BLaER1 treated with 17β-estradiol and CSF1 and Interleukin-3, amounts not matched to agents 10 nM and 100 nM (cell line): ENCODE results near the gene SH3RF2.
"Not testable (repeated sequence)": the region's sequence is repeated elsewhere in the genome, so short reads cannot be mapped to it uniquely, and the experiment has no call there.

Experiments
- H3K27ac ChIP-seq, 11 experiments: shearing (Covaris generic); formaldehyde crosslinking; 2 replicates each; pipeline ENCODE4 v1.8.1; 2022
- H3K27me3 ChIP-seq, 11 experiments: shearing (Covaris generic); formaldehyde crosslinking; 2 replicates each; pipeline ENCODE4 v1.8.1; 2022
- H3K36me3 ChIP-seq, 11 experiments: shearing (Covaris generic); formaldehyde crosslinking; 2 replicates each; pipeline ENCODE4 v1.8.1; 2022
- H3K4me1 ChIP-seq, 10 experiments: shearing (Covaris generic); formaldehyde crosslinking; 2 replicates each; pipeline ENCODE4 v1.8.1; 2022
- H3K4me2 ChIP-seq, 11 experiments: shearing (Covaris generic); formaldehyde crosslinking; 2 replicates each; pipeline ENCODE4 v1.8.1; 2022
- H3K4me3 ChIP-seq, 10 experiments: shearing (Covaris generic); formaldehyde crosslinking; 2 replicates each; pipeline ENCODE4 v1.8.1; 2022
- H3K9ac ChIP-seq, 11 experiments: shearing (Covaris generic); formaldehyde crosslinking; 2 replicates each; pipeline ENCODE4 v1.8.1; 2022
- H3K9me3 ChIP-seq, 11 experiments: shearing (Covaris generic); formaldehyde crosslinking; replicated peaks in 1 of 11; 2 replicates each; pipeline ENCODE4 v1.8.1; 2022
- H4K20me1 ChIP-seq, 11 experiments: shearing (Covaris generic); formaldehyde crosslinking; 2 replicates each; pipeline ENCODE4 v1.8.1; 2022
- Cebpa-rat ChIP-seq, 11 experiments: shearing (Covaris generic); IDR thresholded peaks; 2 replicates each; pipeline ENCODE4 v1.8.1; 2022

The SH3RF2 gene, protein sequence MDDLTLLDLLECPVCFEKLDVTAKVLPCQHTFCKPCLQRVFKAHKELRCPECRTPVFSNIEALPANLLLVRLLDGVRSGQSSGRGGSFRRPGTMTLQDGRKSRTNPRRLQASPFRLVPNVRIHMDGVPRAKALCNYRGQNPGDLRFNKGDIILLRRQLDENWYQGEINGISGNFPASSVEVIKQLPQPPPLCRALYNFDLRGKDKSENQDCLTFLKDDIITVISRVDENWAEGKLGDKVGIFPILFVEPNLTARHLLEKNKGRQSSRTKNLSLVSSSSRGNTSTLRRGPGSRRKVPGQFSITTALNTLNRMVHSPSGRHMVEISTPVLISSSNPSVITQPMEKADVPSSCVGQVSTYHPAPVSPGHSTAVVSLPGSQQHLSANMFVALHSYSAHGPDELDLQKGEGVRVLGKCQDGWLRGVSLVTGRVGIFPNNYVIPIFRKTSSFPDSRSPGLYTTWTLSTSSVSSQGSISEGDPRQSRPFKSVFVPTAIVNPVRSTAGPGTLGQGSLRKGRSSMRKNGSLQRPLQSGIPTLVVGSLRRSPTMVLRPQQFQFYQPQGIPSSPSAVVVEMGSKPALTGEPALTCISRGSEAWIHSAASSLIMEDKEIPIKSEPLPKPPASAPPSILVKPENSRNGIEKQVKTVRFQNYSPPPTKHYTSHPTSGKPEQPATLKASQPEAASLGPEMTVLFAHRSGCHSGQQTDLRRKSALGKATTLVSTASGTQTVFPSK

DNA sequence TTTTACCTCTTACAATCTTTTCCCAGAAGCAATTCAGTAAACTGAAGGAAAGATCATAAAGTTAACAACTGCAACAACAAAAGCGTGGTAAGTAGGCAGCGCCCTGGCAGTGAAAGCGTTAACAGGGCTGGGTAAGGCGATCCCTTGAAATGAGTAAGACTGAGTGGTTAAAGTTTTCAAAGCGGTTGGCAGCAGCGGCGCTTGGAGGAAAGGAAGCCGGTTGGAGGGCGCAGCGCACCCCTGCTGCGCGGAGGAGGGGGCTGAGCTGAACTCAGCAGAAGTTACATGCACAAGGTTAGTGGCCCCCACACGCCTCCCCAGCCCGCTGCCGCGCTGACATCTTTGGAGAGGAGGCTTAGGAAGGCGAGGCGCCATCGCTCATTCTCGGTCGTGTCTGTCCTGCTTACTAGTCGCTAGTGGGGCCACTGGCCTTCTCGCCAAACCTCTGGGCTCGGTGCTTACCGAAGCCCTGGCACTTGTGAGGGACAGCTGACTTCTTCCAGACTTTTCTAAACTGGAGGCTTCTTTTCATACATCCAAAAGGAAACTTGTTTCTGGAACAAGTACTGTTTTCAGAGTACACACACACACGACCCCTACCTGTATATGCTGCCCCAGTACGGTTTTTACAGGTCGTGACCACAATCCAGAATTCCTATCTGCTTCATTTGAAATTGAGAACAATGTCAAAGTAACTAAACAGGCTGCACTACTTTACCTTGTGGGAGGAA, at the start of gene SH3RF2:
TSS of gene SH3RF2 (plus strand) at position 178 of the 731 bp plus-strand sequence. CDS start 1,351 bp downstream, outside the sequence.
- Histone ChIP-seq H3K27ac (no peak within 1 kb of the TSS), H3K4me3 (no peak within 1 kb of the TSS), H3K36me3 (no peaks in the 10 kb centered on the region), H3K4me1 (peaks cover 0 to 8% (median 0%) of the 10 kb centered on the region in 10 experiments; a peak in 2 of 20 replicates), H3K4me2 (no peak within 1 kb of the TSS), H3K9me3 (no peaks in the 10 kb centered on the region), H4K20me1 (no peaks in the 10 kb centered on the region), H3K9ac (no peak within 1 kb of the TSS), H3K27me3 (no peaks in the 10 kb centered on the region)
- no peak for TF ChIP-seq Cebpa-rat (IDR thresholded peaks at IDR 0.05)

DNA sequence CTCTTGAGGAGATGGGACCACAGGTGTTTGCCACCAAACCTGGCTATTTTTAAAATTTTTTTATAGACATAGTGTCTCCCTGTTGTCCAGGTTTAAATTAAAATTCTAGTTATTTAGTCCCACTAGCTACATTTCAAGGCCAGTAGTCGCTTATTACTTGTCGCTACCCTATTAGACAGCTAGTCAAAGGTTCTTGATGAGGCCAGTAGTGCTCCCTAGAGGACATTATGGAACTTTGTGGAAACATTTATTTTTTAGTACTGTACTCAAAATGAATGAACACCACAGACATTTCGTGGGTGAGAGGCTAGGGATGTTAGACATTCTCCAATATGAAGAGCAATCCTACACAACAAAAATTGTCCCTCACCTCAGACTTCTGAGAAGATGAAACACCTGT, 49.2 kb upstream of the SH3RF2 start:
- Histone ChIP-seq H4K20me1 (no peaks in the 10 kb centered on the region), H3K4me3 (no peak overlapping the region), H3K9me3 (peaks cover 8 to 19% (median 16%) of the 10 kb centered on the region in 11 experiments; a peak in 19 of 22 replicates), H3K27me3 (no peaks in the 10 kb centered on the region), H3K36me3 (no peaks in the 10 kb centered on the region), H3K9ac (no peak overlapping the region), H3K4me2 (no peak overlapping the region), H3K4me1 (no peaks in the 10 kb centered on the region), H3K27ac (no peak overlapping the region)
- TF ChIP-seq Cebpa-rat (IDR thresholded peaks at IDR 0.05): no peak

DNA sequence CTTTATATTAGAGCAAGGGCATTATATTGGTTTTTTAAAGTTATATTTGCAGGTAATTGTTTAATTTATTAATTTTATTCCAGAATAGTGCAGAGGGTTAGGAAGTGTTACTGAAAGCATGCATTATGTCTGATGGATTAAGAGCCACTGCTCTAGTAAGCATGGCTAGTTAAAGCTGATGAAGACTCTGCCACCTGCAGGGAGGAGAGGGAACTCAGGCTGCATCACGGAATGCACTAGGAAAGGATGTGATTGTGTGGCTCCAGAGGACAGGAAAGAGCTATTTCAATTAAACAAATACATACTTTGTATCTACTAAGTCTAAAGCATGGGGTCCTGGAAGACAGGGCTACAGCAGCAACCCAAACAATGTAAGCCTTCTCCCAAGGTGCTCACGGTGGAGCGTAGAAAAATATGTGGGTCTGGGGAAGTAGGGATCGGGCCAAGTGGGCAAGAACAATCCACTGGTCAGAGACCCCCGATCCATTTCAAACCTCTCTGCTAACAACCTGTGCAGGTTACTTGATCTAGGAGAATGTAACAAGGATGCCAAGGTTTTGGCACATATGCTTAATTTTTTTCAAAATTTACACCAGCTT, 48.3 kb upstream of the SH3RF2 start:
- Histone ChIP-seq H3K27ac (no peak overlapping the region), H4K20me1 (no peaks in the 10 kb centered on the region), H3K9ac (no peak overlapping the region), H3K4me3 (no peak overlapping the region), H3K36me3 (no peaks in the 10 kb centered on the region), H3K4me1 (no peaks in the 10 kb centered on the region), H3K4me2 (no peak overlapping the region), H3K9me3 (peaks cover 8 to 19% (median 16%) of the 10 kb centered on the region in 11 experiments; a peak in 19 of 22 replicates), H3K27me3 (no peaks in the 10 kb centered on the region)
- TF ChIP-seq Cebpa-rat (IDR thresholded peaks at IDR 0.05): no peak

DNA sequence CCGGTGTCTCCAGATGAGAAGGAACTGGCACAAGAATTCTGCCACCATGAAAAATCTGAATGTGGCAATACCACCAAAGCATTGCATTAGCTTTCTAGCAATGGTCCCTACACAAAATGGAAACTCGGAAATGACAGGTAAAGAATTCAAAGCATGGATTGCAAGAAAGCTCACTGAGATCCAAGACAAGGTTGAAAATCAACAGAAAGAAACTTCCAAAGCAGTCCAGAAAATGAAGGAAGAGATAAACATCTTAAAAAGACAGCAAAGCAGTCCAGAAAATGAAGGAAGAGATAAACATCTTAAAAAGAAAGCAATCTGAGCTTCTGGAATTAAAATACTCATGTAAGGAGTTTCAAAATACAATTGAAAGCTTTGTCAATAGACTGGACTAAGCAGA, 46.8 kb upstream of the SH3RF2 start:
- Histone ChIP-seq H3K4me1 (no peaks in the 10 kb centered on the region), H3K4me2 (no peak overlapping the region), H3K9me3 (peaks cover 8 to 19% (median 16%) of the 10 kb centered on the region in 11 experiments; a peak in 19 of 22 replicates), H4K20me1 (no peaks in the 10 kb centered on the region), H3K4me3 (no peak overlapping the region), H3K9ac (no peak overlapping the region), H3K36me3 (no peaks in the 10 kb centered on the region), H3K27me3 (no peaks in the 10 kb centered on the region), H3K27ac (no peak overlapping the region)
- no peak for TF ChIP-seq Cebpa-rat (IDR thresholded peaks at IDR 0.05)

DNA sequence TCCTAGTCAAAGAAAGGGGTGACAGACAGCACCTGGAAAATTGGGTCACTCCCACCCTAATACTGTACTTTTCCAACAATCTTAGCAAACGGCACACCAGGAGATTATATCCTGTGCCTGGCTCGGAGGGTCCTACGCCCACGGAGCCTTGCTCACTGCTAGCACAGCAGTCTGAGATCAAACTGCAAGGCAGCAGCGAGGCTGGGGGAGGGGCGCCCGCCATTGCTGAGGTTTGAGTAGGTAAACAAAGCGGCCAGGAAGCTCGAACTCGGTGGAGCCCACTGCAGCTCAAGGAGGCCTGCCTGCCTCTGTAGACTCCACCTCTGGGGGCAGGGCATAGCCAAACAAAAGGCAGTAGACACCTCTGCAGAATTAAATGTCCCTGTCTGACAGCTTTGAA, 45.0 kb upstream of the SH3RF2 start:
- not testable (repeated sequence) for H3K4me3 ChIP-seq

DNA sequence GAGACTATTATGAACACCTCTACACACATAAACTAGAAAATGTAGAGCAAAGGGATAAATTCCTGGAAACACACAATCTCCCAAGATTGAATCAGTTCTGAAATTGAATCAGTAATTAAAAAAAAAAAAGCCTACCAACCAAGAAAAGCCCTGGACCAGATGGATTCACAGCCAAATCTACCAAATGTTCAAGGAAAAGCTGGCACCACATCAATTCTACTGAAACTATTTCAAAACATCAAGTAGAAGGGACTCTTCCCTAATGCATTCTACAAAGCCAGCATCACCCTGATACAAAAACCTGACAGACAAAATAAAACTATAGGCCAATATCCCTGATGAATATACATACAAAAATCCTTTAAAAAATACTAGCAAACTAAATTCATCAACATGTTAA, 38.2 kb upstream of the SH3RF2 start:
- Histone ChIP-seq H3K9ac (no peak overlapping the region), H3K27me3 (no peaks in the 10 kb centered on the region), H3K27ac (no peak overlapping the region), H3K9me3 (peaks cover 5 to 23% (median 16%) of the 10 kb centered on the region in 11 experiments; a peak in 18 of 22 replicates), H3K4me3 (no peak overlapping the region), H3K4me2 (no peak overlapping the region), H4K20me1 (no peaks in the 10 kb centered on the region), H3K36me3 (no peaks in the 10 kb centered on the region), H3K4me1 (no peaks in the 10 kb centered on the region)
- TF ChIP-seq Cebpa-rat (IDR thresholded peaks at IDR 0.05): no peak

More for the DNA sequence above, 45.0 kb upstream of the SH3RF2 start:
- H4K20me1 ChIP-seq, H3K27me3 ChIP-seq, H3K27ac ChIP-seq, H3K9ac ChIP-seq, H3K4me2 ChIP-seq, H3K36me3 ChIP-seq, H3K4me1 ChIP-seq: not testable (repeated sequence)
- H3K9me3 ChIP-seq: peaks cover 8 to 19% (median 16%) of the 10 kb centered on the region in 11 experiments; a peak in 19 of 22 replicates

DNA sequence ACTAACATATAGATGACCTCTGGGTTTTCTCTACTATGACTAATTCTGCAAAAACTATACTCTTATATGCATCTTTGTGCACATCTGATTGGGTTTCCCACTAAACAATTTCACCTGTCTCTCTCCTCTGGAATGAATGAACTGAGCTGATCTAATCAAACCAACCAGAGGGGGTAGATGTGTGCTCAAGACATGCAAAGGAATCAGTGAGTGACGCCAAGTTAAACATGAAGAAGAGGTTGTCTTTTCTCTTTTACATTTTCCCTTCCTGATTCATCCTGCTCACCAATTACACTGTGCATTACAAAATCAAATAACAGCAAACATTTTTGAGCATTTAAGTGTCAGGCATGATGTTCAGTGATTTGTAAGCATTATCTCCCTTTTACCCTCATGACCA, 34.0 kb upstream of the SH3RF2 start:
- Histone ChIP-seq H3K27me3 (no peaks in the 10 kb centered on the region), H4K20me1 (no peaks in the 10 kb centered on the region), H3K9ac (no peak overlapping the region), H3K4me1 (no peaks in the 10 kb centered on the region), H3K4me3 (no peak overlapping the region), H3K9me3 (peaks cover 5 to 23% (median 16%) of the 10 kb centered on the region in 11 experiments; a peak in 18 of 22 replicates), H3K27ac (no peak overlapping the region), H3K36me3 (no peaks in the 10 kb centered on the region), H3K4me2 (no peak overlapping the region)
- no peak for TF ChIP-seq Cebpa-rat (IDR thresholded peaks at IDR 0.05)

DNA sequence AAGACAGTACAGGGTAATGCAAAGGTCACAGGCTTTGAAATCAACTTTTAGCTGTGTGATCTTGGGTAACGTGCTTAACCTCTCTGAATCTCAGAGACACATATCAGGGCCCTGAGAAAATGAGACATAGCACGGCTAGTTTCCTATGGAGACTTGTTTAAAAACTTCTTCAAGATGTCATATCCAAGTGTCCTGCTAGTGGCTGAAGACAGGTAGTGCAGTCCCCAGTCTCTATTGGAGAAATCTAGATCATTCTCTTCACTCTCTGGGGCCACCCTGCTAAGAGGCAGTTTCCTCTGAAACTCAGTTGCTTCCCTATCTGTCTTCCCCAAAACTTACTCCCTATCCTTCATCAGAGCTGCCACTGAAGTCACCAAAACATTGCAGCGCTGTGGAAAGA, 33.3 kb upstream of the SH3RF2 start:
- Histone ChIP-seq H3K9ac (no peak overlapping the region), H3K4me1 (no peaks in the 10 kb centered on the region), H3K36me3 (no peaks in the 10 kb centered on the region), H4K20me1 (no peaks in the 10 kb centered on the region), H3K4me3 (no peak overlapping the region), H3K27me3 (no peaks in the 10 kb centered on the region), H3K4me2 (no peak overlapping the region), H3K9me3 (peaks cover 5 to 23% (median 16%) of the 10 kb centered on the region in 11 experiments; a peak in 18 of 22 replicates), H3K27ac (no peak overlapping the region)
- TF ChIP-seq Cebpa-rat (IDR thresholded peaks at IDR 0.05): no peak

DNA sequence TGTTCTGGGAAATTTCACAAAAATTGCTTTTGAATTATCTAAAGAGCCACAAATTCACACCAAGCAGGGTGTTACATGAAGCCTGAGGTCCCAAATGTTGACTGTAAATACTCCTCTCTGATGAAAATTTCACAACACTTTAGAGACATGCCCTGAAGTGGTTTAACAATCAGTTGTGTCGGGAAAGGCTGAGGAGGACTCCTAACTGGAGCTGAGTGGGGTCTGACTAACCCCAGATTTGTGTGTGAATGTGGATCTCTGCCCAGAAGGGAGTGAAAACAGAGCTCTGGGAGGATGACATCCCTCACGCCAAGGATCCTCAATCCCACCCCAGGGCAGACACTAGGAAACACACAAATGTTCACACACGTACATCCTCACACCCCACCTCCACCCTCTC, 32.5 kb upstream of the SH3RF2 start:
- no peak overlapping the region for H3K4me3 ChIP-seq
- peaks cover 5 to 20% (median 16%) of the 10 kb centered on the region in 11 experiments; a peak in 18 of 22 replicates for H3K9me3 ChIP-seq
- H3K9ac ChIP-seq: no peak overlapping the region
- no peaks in the 10 kb centered on the region for H3K4me1 ChIP-seq
- no peaks in the 10 kb centered on the region for H3K27me3 ChIP-seq
- TF ChIP-seq Cebpa-rat (IDR thresholded peaks at IDR 0.05): no peak
- no peaks in the 10 kb centered on the region for H4K20me1 ChIP-seq
- H3K27ac ChIP-seq: no peak overlapping the region
- no peak overlapping the region for H3K4me2 ChIP-seq
- no peaks in the 10 kb centered on the region for H3K36me3 ChIP-seq
